Activated T-cell treated with anti-CD3 and anti-CD28 coated beads, Interleukin-2, amount 50 U/mL, for 48 hours (primary cell): ENCODE measurements around the gene EPYC.

Experiments
- DNase-seq, 2 experiments: peaks; one replicate each; pipeline ENCODE4 v3.0.0-alpha.2; 2020

EPYC gene

DNA sequence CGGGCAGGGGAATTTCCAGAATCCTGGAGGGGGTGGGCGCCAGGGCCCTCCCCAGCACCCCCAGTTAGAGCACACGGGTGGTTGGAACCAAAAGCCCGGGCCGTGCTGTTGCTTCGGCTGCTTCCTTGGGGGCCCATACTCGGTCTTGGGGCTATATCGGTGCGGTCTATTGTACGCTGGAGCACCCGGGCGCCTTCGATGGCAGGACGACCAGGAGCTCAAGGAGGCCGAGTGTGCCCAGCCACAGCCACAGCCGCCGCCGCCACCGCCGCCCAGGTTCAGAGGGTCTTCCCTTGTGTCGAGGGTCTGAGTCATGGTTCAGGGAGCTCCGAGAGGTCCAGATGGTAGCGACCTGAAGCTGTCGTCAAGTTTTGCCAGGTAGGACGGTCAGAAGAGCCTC lies 50.3 kb downstream of the EPYC start:
- DNase-seq = no peak

DNA sequence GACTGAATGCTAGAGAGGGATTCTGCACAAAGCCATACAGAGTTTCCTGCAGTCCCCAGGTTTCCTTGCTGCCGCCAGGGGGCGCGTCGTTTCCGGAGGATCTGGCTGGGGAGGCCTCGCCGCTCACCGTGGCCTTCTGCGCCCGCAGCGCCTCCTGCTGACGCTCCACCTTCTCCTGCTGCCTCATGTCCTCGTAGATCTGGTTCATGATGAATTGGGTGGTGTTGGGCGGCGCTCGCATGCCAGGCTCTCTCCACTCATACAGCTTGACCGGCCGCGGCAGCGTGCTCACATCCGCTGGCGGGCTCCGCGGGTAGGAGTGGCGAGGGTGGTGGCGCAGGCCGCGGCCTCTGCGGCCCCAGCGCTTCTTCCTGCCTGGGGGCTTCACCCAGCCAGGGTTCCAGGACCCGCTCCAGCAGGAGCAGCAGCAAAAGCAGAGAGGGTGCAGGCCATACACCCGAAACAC lies 50.8 kb downstream of the EPYC start:
- DNase-seq = peak; percentile 30 to 49

DNA sequence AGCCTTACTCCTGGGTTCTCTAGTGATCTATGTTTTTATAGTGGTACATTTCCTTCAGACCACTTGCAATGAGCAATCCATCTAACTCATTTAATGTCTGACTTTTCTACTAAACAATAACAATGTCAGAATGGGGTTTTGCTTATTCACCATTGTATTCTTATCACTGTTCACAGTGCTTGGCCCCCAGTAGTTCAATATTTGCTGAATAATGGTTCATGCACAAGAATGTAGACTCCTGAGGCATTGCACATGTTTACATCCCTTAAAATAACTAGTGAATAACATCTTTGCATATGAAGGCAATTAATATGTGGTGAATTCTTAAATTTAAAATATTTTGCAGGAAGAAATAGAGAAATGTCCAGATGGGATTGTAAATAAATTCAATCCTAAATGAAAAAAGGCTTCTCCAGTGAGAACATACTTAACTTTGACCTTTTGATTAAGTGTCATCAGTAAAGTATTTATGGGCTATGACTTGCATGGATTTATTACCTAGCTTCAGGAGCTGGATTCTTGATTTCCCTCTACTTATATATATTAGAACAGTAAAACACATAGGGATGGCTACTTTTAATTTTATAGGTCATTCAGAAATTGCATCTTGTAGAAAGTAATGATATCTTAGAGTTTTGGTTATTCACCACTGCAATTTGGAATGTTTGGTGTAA lies 53.2 kb downstream of the EPYC start:
- DNase-seq = no peak

DNA sequence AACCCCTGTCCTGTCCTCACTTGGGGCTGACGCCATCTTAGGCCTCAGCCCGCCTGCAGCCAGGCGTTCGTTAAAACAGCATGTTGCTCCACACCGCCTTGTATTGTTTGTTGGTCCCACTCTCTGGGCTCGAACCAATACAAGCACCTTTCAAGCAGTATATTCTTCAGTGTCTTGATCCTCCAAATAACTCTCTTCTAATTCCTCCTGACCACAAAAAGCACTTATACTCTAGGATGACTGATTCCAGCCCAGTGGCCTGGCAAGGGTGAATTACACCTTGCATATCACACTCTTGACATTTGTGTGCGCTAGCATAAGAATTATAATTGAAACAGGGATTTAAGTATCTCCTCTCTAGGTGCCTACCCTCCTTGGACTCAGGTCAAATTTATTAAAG lies 56.9 kb downstream of the EPYC start:
- DNase-seq = no peak

DNA sequence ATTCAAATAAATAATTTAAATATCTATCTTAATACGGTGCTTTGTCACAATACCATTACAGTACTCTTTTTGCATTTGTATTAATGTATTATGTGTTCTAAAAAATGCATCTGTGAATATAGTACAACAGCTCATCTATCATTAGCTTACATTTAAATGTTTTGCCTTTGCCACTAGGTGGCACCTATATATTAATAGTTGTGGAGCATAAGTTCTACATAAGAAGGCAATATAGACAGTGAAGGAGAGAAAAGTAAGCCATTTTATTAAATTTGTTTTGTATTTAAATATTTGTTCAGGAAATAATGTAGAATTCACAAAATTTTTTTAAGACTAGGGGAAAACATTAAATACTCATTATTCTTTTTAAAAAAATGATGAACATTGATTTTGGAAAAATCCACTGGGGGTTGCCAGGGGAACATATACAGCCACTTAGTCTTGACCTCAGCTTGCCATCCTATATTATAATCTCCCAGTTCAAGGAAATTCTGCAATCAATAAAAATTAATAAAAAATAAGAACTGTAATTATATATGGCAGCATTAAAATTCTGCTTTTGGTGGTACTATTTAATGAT lies 59.6 kb downstream of the EPYC start:
- DNase-seq = no peak

DNA sequence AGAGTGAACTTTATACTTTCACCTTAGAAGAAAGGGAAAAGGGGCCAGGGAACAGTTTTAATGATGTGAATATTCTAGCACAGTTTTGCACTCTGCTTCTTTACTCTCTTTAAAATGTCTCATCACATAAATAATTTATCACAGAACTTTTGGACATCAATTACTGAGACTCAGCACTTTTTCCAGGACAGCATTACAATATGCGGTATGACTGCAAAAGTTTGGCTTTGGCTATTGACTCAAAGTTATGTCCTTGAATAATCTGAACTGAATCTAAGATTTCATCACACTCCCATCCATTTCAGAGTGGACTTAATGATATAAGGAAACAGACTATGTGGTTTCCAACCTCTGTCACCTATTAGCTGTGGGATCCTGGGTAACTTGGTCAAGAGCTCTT lies 61.5 kb downstream of the EPYC start:
- DNase-seq = no peak

DNA sequence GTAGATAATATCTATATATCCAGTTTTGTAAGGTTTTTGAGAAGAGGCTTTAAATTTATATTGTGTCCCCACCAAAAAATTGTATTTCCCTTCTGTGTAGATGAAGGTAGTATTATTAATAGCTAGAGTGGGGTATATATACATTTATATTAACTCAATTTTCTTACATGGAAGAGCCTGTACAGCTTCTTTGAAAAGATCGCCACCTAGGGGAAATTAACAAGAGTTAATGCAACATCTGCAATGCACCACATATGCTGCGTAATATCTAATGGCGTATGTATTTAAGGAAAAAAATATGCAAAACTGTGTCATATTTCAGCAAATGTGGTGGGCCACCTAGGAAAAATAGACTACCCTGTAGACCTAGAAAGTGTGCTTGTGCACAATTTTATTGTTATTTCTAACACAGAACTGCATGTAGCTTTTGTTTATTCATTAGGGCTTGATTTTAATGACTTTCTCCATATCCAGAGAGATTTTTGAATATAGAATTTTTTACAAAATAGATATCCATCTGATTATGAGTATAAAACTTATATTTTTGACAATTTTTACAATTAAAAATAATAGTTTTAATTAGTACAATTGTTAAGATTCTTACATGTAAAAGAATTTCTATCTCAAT lies 63.8 kb downstream of the EPYC start:
- DNase-seq = no peak

DNA sequence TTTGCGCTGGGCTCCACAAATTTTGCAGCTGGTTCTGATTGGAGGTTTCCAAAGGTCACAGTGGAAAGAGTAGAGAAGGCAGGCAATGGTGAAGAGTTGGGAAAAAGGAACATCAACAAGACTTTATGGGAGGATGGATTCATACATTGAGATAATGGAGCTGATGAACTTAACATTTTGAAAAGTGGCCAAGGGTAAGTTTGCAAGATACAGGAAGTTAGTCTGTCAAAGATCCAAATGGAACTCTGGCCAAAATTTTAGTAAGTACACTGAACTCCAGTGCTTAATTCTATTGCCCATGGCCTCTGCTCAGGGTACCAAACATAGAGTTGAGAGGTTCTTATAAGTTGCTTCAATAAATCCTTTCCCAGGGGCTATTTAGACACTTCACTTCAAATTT lies 65.4 kb downstream of the EPYC start:
- no peak for DNase-seq

DNA sequence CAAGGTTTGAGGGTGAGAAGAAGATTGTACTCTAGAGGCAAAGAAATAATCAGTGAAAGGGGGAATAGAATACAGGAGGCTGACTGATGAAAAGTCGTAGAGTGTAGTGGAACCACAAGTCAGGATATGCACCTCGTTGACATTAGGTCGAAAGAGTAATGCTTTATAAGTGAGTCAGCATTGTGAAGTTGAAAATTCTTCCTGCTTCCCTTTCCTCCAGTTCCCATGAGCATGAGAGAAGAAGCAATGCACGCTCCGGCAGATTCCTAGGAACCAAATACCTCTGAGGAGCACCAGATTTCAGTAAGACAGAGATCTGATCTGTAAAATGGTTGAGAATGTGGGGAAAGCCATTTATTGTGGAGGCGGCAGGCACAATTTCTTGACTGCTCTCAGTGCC lies 66.3 kb downstream of the EPYC start:
- DNase-seq = no peak

DNA sequence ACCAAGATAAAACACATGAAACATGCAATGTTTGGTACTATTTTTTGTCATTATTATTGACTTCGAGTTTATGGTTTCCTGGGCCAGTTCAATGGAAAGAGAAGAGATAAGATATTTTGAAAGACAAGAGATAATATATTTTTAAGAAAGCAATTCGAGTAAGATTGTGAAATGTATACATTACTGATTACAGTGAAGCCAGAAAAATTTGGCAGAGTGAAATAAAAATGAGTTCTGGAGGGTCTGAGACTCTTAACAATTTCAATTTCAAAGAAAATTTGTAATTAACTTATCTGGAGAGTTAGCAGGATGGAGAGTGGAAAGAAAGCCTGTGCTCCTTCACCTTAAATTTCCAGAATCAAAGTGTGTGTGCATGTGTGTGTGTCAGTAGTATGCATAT lies 67.1 kb downstream of the EPYC start:
- DNase-seq = no peak

DNA sequence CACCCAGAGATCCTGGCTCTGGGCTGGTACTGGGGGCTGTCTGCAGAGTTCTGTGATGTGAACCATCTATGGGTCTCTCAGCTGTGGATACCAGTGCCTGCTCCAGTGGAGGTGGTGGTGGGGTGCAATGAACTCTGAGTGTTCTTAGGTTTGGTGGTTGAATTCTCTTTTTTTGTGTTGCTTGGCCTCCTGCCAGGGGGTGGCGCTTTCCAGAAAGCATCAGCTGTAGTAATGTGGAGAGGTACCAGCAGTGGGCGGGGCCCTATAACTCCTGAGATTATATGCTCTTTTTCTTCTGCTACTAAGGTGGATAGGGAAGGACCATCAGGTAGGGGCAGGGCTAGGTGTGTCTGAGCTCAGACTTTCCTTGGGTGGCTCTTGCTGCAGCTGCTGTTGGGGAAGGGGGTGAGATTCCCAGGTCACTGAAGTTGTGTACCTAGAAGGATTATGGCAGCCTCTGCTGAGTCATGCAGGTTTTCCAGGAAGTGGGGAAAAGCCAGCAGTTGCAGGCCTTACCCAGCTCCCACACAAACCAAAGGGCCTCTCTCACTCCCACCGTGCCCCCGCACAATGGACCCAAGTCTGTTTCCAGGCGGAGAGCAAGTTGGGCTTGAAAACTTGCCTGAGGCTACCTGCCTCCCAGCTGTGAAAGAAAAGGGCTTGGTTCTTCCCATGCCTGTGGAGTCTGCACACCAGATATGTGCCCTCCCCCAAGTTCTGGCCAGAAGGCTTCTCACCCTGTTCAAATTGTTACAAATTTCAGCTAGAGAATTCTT lies 68.4 kb downstream of the EPYC start:
- peak in 1 of 2 experiments; percentile 18 for DNase-seq

DNA sequence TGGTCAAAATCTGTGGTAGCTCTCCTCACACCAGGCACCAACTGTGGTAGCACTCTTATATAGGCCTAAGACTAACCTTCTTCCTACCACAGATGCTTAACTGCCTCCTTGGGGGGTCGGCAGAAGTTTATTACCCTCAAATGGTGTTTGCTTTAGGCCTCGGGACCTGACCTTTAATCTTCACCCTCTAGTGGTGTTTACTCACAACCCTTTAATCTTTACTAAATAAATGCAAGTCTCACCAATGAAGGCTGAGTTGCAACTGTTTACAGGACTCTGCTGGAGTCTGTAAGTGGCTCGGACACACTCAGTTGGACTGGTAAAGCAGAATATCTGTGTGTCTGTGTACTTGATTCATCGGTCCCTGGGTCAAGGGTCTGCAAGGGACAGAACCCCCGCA lies 79.2 kb downstream of the EPYC start:
- DNase-seq = no peak

DNA sequence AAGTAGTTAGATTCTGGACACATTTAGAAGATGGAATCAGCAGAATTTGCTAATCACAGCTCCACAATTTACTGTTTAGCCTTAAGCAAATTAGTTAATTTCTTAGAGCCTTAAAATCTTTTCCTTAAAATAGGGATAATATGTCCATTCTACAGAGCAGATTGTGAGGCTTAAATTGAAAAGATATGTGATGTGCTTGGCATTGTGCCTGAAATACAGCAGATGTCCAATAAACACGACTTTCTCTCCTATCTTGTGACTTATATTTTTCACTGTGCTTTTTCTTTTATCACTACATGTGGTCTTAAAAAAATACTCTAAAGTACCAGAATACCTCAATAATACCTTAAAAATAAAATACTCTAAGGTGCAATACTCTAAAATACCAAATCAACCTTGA lies 80.4 kb downstream of the EPYC start:
- DNase-seq = no peak

DNA sequence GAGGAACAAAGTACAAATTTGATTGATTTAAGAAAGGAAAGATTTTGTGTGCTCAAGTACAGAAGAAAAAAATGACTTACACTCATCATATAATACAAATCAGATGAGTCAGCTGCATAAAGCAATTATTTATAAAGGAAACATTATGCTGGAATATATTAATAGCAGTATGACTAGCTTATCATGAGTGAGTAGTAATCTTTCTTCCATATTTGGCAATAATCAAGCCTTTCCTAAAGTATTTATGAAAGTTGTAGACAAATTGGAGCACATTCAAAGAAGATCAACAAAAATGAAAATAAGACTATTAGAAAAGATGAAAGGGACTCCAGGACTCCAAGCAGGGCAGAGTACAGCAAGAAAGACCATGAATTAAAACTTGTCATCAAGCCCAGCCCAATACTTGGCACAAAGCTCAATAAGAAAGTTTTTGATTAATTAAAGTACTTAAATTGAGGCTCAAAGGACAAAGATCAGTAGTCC lies 82.6 kb downstream of the EPYC start:
- DNase-seq = no peak

DNA sequence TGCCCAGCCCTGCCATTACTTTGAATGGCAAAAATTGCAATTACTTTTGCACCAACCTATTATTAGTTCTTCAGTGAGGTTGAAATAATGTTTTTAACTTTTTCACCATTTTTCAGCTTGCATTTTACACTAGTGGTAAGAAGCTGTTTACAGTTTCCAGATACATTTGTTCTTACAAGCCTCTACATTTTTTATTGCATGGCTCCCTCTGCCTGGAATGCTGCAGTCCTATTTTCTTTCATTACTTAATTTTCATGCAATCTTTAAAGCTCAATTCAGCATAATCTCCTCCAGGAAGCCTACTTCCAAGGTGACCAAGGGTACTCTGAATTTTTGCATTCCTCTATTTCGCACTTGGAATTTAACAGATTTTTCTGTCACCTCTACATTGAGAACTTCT lies 83.2 kb downstream of the EPYC start:
- no peak for DNase-seq

DNA sequence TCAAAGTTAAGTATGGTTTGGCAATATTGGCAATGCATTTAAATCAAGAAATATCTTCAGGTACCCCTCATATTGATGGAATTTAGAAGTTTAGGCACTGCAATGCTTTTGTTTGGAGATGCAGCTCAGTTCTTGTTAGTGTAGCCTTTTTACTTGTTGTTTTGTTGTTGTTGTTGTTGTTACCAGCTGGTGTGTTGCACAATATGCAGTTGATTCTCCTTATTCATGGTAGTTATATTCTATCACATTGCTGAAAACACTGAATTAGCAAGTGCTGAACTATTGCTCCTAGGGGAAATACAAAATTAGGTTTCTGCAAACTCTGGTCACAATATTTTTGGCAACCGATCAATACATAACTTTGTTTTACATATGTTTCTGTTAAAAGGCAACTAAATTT lies 84.5 kb downstream of the EPYC start:
- no peak for DNase-seq

DNA sequence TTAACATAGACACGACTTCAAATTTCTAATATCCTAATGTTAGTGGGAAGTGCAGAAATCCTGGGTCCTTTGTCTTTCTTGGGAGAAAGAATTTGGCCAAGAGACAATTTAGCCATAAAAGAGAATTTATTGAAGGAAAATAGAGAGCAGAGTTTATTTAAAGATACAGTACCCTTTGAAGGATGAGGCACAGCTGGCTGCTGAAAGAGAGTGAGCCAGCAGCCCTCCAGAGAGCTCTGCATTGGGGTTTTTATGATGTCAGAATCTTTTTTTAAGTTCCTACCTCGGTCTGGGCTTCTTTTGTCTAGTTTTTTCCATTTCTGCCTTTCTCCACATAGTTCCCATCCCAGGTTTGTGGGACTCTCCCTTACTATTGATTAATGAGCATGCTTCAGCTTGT lies 87.3 kb downstream of the EPYC start:
- DNase-seq = no peak

DNA sequence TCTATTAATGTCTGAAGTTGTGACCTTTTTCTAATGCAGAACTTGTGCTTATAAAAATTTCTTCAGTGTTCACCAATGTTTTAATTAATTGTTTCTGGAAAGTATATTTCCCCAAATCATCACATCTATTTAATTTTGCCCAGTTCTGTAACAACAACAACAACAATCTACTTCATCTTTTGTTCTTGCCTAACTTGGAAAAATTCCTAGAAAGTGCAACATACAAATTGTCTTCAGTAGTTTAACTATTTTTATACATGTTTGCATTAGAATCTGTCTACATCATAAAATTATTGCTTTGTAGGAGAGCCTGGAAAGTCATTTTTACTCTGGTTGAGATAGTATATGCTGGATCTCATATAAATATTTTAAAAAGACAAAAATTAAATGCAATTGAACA lies 88.3 kb downstream of the EPYC start:
- DNase-seq = no peak

DNA sequence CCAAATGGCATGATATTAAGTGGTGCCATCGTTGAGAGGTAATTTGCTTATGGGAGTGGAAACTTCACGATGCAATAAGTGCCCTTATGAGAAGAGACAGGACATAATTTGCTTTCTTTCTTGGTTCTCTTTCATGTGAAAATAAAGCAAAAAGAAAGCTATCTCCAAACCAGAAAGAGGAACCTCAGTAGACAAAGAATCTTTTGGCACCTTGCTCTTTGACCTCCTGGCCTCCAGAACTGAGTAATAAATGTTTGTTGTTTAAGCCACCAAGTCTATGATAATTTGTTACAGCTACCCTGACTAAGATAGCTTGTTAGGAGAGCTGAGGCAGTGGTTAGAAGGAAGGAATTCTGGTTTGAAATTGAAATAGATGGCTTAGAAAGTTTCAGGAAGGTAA lies 89.4 kb downstream of the EPYC start:
- no peak for DNase-seq
